Mesothelial cell of epicardium (in vitro differentiated cells): ENCODE measurements around the gene GFOD2. TPM values are rescaled to one million over a fixed set of nuclear protein-coding genes. Genes with fewer than 3 reads are reported as not detected.

Experiments
- DNase-seq, 2 experiments: peaks; one replicate each; pipeline ENCODE4 v3.0.0; 2021; ENCODE audit warnings: low spot score in 2 of 2; ENCODE audit not compliant: unreplicated experiment in 2 of 2
- H3K27ac Mint-ChIP-seq: 2 replicates; pipeline ENCODE4 v1.8.0; 2021; ENCODE audit warnings: mixed read lengths
- H3K27me3 Mint-ChIP-seq: 2 replicates; pipeline ENCODE4 v1.8.0; 2021; ENCODE audit warnings: low read depth, mixed read lengths
- H3K36me3 Mint-ChIP-seq: 2 replicates; pipeline ENCODE4 v1.8.0; 2021; ENCODE audit warnings: mixed read lengths
- H3K4me1 Mint-ChIP-seq: 2 replicates; pipeline ENCODE4 v1.8.0; 2021; ENCODE audit warnings: mixed read lengths
- H3K4me3 Mint-ChIP-seq: 2 replicates; pipeline ENCODE4 v1.8.0; 2021; ENCODE audit warnings: mild to moderate bottlenecking, moderate library complexity, mixed read lengths
- H3K9me3 Mint-ChIP-seq: 2 replicates; pipeline ENCODE4 v1.8.0; 2021; ENCODE audit warnings: mixed read lengths
- total RNA-seq: library from RNA; stranded (reverse); gene quantifications from 3 replicates; pipeline ENCODE4 v1.2.1, GENCODE V29; 2021
- TF ChIP-seq, protein P1 (sequence below): fragments of 200-600 bp; sonication (generic); IDR thresholded peaks from one replicate; pipeline ENCODE4 v1.5.0; 2021; ENCODE audit warnings: antibody characterized with exemption; ENCODE audit not compliant: unreplicated experiment

The GFOD2 gene
- total RNA-seq, 1 donor from 2014 or later, result 27.0 TPM

DNA sequence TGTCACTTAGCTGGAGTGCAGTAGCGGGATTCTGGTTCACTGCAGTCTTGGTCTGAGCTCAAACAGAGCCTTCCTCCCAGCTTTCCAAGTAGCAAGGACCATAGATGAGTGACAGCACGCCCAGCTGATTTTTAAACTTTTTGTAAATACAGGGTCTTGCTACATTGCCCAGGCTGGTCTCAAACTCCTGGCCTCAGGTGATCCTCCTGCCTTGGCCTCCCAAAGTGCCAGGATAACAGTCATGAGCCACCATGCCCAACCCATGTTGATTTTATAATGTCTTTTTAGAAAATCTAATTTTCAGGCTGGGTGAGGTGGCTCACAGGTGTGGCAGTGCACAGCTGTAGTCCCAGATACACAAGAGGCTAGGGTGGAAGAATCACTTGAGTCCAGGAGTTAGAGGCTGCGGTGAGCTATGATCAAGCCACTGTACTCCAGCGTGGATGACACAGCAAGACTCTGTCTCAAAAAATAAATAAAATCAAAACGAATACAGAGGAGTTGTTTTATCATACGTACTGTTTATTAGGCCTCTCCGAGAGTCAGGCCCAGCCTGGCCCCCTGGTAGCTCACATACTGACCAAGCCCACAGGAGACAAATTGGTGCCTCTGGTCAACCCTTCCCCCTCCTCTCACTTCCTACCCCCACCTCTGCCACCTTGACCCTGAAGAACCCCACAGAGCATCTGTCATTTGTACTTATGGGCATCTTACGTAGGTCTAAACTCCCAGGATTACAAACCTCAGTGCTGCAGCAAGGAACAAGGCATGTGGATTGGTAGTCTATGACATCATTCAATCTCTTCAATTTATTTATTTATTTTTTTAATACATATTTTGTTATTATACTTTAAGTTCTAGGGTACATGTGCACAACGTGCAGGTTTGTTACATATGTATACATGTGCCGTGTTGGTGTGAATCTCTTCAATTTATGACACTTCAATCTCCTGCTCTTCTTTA lies 38.9 kb downstream of the GFOD2 start:
- DNase-seq, result no peak

DNA sequence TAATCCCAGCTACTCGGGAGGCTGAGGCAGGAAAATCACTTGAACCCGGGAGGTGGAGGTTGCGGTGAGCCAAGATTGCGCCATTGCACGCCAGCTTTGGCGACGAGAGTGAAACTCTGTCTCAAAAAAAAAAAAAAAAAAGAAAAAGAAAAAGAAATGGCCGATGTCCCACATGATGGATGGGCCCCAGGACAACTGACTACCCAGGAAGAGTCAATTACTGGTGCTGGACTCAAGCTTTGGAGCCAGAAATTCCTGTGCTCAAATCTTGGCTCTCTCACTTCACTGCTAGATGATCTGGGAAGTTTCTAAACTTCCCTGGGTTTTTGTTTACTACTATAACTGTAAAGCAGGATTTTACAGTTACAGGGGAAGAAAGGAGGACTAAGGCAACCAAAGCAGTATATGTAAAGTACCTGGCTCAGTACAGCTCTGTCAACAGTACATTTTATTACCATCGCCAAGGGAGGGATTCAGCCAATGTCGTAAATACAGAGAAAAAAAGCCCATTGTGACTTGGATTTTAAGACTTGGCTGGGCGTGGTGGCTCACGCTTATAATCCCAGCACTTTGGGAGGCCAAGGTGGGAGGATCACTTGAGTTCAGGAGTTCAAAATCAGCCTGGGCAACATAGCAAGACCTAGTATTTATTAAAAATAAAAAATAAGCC lies 40.6 kb downstream of the GFOD2 start:
- H3K36me3 Mint-ChIP-seq, result peaks cover 15% of the 10 kb centered on the region
- H3K27ac Mint-ChIP-seq, result no peak overlapping the region
- no peak for DNase-seq
- no peaks in the 10 kb centered on the region for H3K9me3 Mint-ChIP-seq
- H3K4me1 Mint-ChIP-seq, result peaks cover 6% of the 10 kb centered on the region
- TF ChIP-seq, protein P1, sequence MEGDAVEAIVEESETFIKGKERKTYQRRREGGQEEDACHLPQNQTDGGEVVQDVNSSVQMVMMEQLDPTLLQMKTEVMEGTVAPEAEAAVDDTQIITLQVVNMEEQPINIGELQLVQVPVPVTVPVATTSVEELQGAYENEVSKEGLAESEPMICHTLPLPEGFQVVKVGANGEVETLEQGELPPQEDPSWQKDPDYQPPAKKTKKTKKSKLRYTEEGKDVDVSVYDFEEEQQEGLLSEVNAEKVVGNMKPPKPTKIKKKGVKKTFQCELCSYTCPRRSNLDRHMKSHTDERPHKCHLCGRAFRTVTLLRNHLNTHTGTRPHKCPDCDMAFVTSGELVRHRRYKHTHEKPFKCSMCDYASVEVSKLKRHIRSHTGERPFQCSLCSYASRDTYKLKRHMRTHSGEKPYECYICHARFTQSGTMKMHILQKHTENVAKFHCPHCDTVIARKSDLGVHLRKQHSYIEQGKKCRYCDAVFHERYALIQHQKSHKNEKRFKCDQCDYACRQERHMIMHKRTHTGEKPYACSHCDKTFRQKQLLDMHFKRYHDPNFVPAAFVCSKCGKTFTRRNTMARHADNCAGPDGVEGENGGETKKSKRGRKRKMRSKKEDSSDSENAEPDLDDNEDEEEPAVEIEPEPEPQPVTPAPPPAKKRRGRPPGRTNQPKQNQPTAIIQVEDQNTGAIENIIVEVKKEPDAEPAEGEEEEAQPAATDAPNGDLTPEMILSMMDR, result no peak
- no peaks in the 10 kb centered on the region for H3K27me3 Mint-ChIP-seq
- no peak overlapping the region for H3K4me3 Mint-ChIP-seq

More for the DNA sequence above, 38.9 kb downstream of the GFOD2 start:
- Mint-ChIP-seq H3K4me3 (no peak overlapping the region), H3K27me3 (no peaks in the 10 kb centered on the region), H3K36me3 (peaks cover 21% of the 10 kb centered on the region), H3K4me1 (peaks cover 3% of the 10 kb centered on the region), H3K27ac (no peak overlapping the region), H3K9me3 (no peaks in the 10 kb centered on the region)
- TF ChIP-seq, protein P1, result no peak

DNA sequence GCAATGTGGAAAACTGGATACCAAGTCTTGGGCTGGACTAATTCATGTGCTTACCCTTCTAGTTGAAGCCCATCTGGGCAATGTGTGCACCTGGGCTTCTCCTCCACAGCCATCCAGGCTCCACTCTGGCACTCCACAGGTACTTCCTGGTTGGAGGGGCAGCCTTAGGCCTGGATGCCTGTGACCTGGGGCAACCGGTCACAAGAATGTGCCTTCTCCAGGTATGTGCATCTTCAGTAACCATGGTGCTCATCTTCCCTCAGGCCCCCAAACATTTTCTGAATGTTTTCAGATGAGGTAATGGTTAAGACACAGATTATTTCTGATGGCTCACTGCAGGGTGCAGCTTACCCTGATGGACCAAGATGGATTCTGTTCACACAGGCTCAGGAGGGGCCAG lies 41.4 kb downstream of the GFOD2 start:
- no peak overlapping the region for H3K4me3 Mint-ChIP-seq
- H3K9me3 Mint-ChIP-seq, result no peaks in the 10 kb centered on the region
- no peak for DNase-seq
- H3K27ac Mint-ChIP-seq, result peak overlapping the region; percentile 47
- peaks cover 6% of the 10 kb centered on the region for H3K4me1 Mint-ChIP-seq
- TF ChIP-seq, protein P1, result no peak
- H3K27me3 Mint-ChIP-seq, result no peaks in the 10 kb centered on the region
- peaks cover 12% of the 10 kb centered on the region for H3K36me3 Mint-ChIP-seq

DNA sequence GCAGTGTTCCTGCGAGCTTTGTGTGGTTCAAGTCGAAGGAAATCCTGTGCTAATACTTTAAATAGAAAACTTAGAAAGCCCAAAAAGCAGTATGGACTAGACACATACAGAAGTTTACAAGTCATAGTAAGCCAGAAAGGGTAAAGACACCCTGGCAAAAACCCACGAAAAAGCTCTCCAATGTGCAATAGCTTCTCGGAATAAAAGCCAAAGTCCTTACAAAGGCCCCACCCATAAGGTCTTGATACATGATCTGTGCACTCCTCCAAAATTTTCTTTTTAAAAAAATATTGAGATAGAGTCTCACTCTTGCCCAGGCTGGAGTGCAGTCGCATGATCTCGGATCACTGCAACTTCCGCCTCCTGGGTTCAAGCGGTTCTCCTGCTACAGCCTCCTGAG lies 42.2 kb downstream of the GFOD2 start:
- DNase-seq, result no peak
- H3K27ac Mint-ChIP-seq, result no peak overlapping the region
- H3K36me3 Mint-ChIP-seq, result peaks cover 8% of the 10 kb centered on the region
- no peaks in the 10 kb centered on the region for H3K9me3 Mint-ChIP-seq
- H3K4me3 Mint-ChIP-seq, result no peak overlapping the region
- peaks cover 6% of the 10 kb centered on the region for H3K4me1 Mint-ChIP-seq
- H3K27me3 Mint-ChIP-seq, result no peaks in the 10 kb centered on the region
- TF ChIP-seq, protein P1, result no peak

DNA sequence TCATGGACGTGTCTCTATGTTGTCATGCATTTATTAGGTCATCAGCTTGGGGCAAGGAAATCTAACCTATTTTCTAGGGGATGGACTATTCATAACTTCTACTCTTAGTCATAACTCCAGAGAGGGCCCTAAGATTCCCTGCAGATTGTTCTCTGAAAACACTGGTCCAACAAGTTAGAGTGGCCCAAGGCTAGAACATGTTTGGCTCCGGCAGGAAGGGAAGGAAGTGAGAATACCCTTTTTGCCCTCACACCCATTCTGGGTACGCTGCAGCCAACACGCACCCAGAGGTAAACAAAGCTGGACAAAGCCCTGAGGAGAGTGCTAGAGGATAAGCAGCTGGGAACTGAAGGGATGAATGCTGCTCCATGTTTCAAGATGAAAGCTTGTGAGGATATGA lies 42.6 kb downstream of the GFOD2 start:
- no peak overlapping the region for H3K4me3 Mint-ChIP-seq
- TF ChIP-seq, protein P1, result no peak
- DNase-seq, result no peak
- no peaks in the 10 kb centered on the region for H3K27me3 Mint-ChIP-seq
- H3K27ac Mint-ChIP-seq, result no peak overlapping the region
- peaks cover 8% of the 10 kb centered on the region for H3K36me3 Mint-ChIP-seq
- no peaks in the 10 kb centered on the region for H3K9me3 Mint-ChIP-seq
- H3K4me1 Mint-ChIP-seq, result peaks cover 6% of the 10 kb centered on the region
